T47D (cell line): ENCODE data around the gene GPC1.

Experiments used
- DNase-seq, 2 experiments: peaks; one replicate each; pipeline versions ENCODE4 v3.0.0 to v3.0.0-alpha.2; 2011 to 2012; ENCODE audit warnings: low read depth in 1 of 2, low spot score in 1 of 2
- JUND ChIP-seq: IDR thresholded peaks from 2 replicates; pipeline ENCODE4 v1.6.1; 2012; ENCODE audit warnings: low read depth
- in situ Hi-C: cut with HindIII; loops from 2 replicates; pipeline ENCODE4 v1.10.0; 2016; ENCODE audit warnings: low sequenced_read_pairs, low pct_unique_long_range_greater_than_20kb

Gene GPC1

GRCh38 chr2:240392948-240393830, 42.3 kb upstream of the GPC1 start:
- TF ChIP-seq JUND, result no peak
- in situ Hi-C loops, result no loop called here
- no peak for DNase-seq

DNA sequence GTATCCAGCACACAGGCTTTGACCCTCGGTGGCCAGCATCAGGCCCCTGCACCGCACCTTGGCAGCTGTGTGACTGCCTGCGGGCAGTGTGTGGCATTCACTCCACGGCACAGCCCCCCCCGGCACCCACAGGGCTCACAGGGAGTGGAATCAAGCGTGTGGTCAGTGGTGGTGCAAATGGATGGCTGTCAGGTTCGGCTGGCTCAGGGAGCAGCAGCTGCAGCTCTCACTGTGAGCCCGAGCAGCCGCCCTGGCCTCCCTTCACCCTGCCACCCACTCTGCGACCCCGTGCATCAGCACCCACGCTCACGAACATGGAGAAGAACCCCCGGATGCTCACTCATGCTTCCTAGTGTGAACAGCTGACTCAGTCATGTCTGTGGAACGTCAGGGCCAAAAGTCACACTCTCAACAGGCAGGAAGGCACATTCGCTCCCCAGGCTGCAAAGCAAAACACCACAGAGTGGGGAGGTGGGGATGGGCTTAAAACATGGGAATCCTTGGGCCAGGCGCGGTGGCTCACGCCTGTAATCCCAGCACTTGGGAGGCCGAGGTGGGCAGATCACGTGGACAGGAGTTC, 41.5 kb upstream of the GPC1 start:
- DNase-seq, result no peak
- no peak for TF ChIP-seq JUND
- in situ Hi-C loops, result no loop called here

DNA sequence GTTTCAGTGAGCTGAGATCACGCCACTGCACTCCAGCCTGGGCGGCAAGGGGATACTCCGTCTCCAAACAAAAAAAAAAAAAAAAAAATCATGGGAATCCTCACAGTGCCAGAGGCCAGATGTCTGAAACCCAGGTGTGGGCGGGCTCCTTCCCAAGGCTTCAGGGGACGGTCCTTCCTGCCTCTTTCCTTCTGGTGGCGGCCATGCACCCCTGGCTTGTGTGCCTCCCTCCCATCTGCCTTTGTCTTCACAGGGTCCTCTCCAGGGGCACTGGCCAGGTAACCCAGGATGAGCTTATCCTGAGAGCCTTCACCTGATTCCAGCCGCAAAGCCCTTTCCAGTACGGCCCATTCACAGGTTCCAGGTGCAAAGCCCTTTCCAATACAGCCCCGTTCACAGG, 40.9 kb upstream of the GPC1 start:
- TF ChIP-seq JUND, result no peak
- DNase-seq, result no peak
- in situ Hi-C loops, result no loop called here

- no peak for TF ChIP-seq JUND
- DNase-seq, result no peak
- in situ Hi-C loops, result no loop called here
Measured at GRCh38 chr2:240395448-240395847, 40.0 kb upstream of the GPC1 start.

DNA sequence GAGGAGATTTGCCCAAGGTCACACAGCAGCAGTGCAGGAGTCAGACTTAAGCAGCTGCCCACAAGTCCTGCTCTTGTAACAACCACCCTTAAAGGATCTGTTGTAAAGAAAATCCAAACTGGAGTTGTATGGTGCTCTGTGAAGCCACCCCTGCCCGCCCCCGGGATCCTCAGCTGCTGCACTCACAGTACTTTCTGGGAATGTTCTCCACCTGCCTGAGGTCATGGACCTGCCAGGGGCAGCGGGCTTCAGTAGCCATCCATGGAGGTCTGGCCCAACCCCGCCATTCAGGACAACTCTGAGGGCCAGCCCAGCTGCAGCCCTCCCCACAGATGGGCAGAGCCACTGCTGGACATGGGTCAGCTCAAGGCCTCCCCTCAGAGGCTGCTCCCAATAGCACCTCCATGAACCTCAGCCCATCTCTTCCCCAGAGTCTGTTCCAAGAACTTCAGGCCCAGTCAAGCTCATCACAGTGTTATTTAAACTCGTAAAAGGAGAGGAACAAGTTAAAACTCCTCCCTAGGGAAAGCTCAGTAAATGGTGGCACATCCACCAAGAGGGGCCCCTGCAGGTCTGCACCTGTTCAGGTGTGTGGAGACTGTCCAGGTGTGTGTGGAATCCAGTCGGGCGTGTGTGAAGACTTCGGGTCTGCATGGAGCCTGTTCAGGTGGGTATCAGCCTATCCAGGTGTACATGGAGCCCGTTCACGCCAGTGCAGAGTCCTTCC, 39.4 kb upstream of the GPC1 start:
- no peak for DNase-seq
- in situ Hi-C loops, result no loop called here
- TF ChIP-seq JUND, result no peak

DNA sequence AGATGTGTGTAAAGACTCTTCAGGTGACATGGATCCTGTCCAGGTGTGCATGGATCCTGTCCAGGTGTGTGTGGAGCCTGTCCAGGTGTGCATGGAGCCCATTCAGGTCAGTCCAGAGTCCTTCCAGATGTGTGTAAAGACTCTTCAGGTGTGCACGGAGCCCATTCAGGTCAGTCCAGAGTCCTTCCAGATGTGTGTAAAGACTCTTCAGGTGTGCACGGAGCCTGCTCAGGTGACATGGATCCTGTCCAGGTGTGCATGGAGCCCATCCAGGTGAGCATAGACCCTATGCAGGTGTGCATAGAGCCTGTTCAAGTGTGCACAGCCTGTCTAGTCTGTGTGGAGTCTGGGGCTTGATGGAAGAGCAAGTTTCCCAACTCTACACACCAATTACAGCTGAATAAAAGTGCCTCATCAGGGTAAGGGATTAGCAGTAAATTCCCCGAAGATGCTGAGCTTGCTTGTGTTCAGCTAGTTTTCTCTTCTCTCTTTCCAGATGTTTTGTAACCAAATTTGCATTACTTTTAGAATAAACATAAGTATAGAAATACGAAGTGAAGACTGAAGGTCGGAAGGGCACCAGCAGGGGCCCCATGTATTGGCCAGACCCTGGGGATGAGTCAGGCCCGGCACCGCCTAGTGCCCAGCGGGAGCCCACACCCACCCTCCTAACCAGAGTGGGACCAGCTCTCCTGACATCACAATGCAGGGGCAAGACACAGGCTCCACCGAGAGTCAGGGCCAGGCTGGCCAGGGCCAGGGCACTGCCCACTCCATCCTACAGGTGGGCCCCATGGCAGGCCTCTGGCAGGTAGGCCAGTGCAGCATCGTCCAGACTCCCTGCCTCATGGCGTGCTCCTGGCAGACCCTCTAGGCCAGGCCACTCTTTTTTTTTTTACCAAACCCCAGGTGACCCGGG, 38.6 kb upstream of the GPC1 start:
- DNase-seq, result no peak
- in situ Hi-C loops, result no loop called here
- no peak for TF ChIP-seq JUND

DNA sequence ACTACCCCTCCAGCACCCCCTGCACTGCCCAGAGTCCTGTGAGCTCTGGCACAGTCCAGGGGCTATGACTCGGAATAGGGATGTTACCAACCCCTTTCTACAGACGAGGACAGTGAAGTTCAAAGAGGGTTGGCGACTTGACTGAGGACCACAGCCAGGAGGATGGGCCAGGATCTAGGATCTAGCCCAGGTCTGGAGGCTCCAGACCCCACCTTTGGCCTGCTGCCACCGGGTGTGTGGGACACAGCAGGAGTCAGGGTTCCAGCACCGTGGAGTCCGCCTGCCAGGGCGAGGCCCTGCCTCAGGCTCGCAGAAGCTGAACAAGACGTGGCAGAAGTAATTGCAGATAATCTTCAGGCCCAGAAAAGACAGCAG, 37.9 kb upstream of the GPC1 start:
- in situ Hi-C loops, result no loop called here
- DNase-seq, result no peak
- no peak for TF ChIP-seq JUND

- TF ChIP-seq JUND, result no peak
- no peak for DNase-seq
Measured at GRCh38 chr2:240397924-240398645, 37.4 kb upstream of the GPC1 start.

GRCh38 chr2:240398661-240399267, 36.7 kb upstream of the GPC1 start:
- DNase-seq, result no peak
- no peak for TF ChIP-seq JUND
- in situ Hi-C loops, result no loop called here

More at GRCh38 chr2:240397924-240398645, 37.4 kb upstream of the GPC1 start:
- in situ Hi-C loops, result no loop called here

- DNase-seq, result no peak
- in situ Hi-C loops, result no loop called here
- TF ChIP-seq JUND, result no peak
Measured at GRCh38 chr2:240399419-240400324, 35.8 kb upstream of the GPC1 start.
